HepG2 (cell line): ENCODE results near the gene CHN2. TPM values are rescaled to one million over a fixed set of nuclear protein-coding genes. Genes with fewer than 3 reads are reported as not detected.
A peak's percentile ranks its signal among the peaks of the same experiment; 100 is the strongest.

Source experiments
- ATAC-seq: fragments of 200-7000 bp; cut with Tn5 transposase; 3 replicates; pipeline ENCODE4 v1.9.1; 2020; ENCODE audit warnings: mild to moderate bottlenecking, moderate library complexity
- BruUV-seq: library from RNA; stranded (reverse); fragments of 400-500 nt; replicated peaks from 2 replicates; lab custom pipeline; 2021; lab: Mats Ljungman, UMichigan
- CTCF ChIA-PET: fragments of 300-600 bp; formaldehyde crosslinking; extraction: SDS; loops from one replicate; lab custom pipeline; 2021; ENCODE audit warnings: low total read pairs, inconsistent platforms, low intra/inter-chr PET ratio; lab: Yijun Ruan, JAX
- POLR2A ChIA-PET: fragments of 350-600 bp; sonication (Branson Sonifier 250); formaldehyde crosslinking; loops from one replicate; lab custom pipeline; 2020; ENCODE audit warnings: antibody characterized with exemption, inconsistent platforms; lab: Yijun Ruan, JAX
- DNase-seq: peaks from one replicate; pipeline ENCODE4 v3.0.0-alpha.2; 2015; ENCODE audit warnings: low spot score
- FAIRE-seq: peaks from 3 replicates; lab custom pipeline; 2011; peaks lifted over from hg19 to GRCh38; lab: Jason Lieb, UNC
- H2AFZ ChIP-seq: one replicate; pipeline ENCODE4 v1.6.1; 2011; ENCODE audit warnings: low read length, inconsistent platforms
- H3K27ac ChIP-seq: fragments of 300-600 bp; 3 replicates; pipeline ENCODE4 v1.8.0; 2011; ENCODE audit warnings: mixed run types, mild to moderate bottlenecking, mixed read lengths, low read length, inconsistent platforms; ENCODE audit not compliant: insufficient read depth; ENCODE audit errors: extremely low read length
- H3K27me3 ChIP-seq, 2 experiments: fragments of 200-600 bp in 1 of 2; 2 replicates in 1 of 2; 3 replicates in 1 of 2; pipeline versions ENCODE4 v1.6.0 to v1.8.0; 2011; ENCODE audit warnings: low read length in 2 of 2, mild to moderate bottlenecking in 2 of 2, moderate library complexity in 2 of 2, inconsistent platforms in 1 of 2; ENCODE audit not compliant: insufficient read depth in 2 of 2, control insufficient read depth in 1 of 2
- H3K36me3 ChIP-seq, 2 experiments: fragments of 200-600 bp in 1 of 2; replicated peaks in 1 of 2; 2 replicates in 1 of 2; 3 replicates in 1 of 2; pipeline versions ENCODE4 v1.5.1 to v1.8.0; 2011; ENCODE audit warnings: low read length in 2 of 2, inconsistent platforms in 1 of 2; ENCODE audit not compliant: insufficient read depth in 2 of 2, control insufficient read depth in 1 of 2
- H3K4me1 ChIP-seq: 2 replicates; pipeline ENCODE4 v1.5.1; 2012; ENCODE audit warnings: low read length, inconsistent platforms; ENCODE audit not compliant: insufficient read depth
- H3K4me2 ChIP-seq: 2 replicates; pipeline ENCODE4 v1.6.0; 2011; ENCODE audit warnings: low read depth, low read length, inconsistent platforms
- H3K4me3 ChIP-seq, 3 experiments: fragments of 200-600 bp in 1 of 3; sonication (generic), shearing (Covaris generic) in 1 of 3; replicated peaks in 1 of 3; 2 replicates each; pipeline ENCODE4 v1.5.1; 2011 to 2016; ENCODE audit warnings: low read length in 3 of 3, inconsistent platforms in 2 of 3, low read depth in 2 of 3, mild to moderate bottlenecking in 2 of 3, control low read depth in 1 of 3, mixed read lengths in 1 of 3; ENCODE audit not compliant: insufficient read depth in 1 of 3
- H3K79me2 ChIP-seq: one replicate; pipeline ENCODE4 v1.6.1; 2011; ENCODE audit warnings: low read length, inconsistent platforms; ENCODE audit not compliant: insufficient read depth
- H3K9ac ChIP-seq: 2 replicates; pipeline ENCODE4 v1.6.0; 2011; ENCODE audit warnings: mild to moderate bottlenecking, low read depth, low read length, inconsistent platforms; ENCODE audit not compliant: insufficient read depth
- H3K9me3 ChIP-seq: 2 replicates; pipeline ENCODE4 v1.5.1; 2012; ENCODE audit warnings: mild to moderate bottlenecking, low read length
- H4K20me1 ChIP-seq: 2 replicates; pipeline ENCODE4 v1.6.0; 2011; ENCODE audit warnings: inconsistent platforms, mild to moderate bottlenecking, low read length, moderate library complexity; ENCODE audit not compliant: insufficient read depth
- EP300 ChIP-seq, 3 experiments: sonication (generic) in 1 of 3; formaldehyde crosslinking in 1 of 3; IDR thresholded peaks; 2 replicates each; pipeline versions ENCODE4 v1.5.1 to v1.6.1; 2011 to 2020; ENCODE audit warnings: low read depth in 2 of 3, low read length in 2 of 3, borderline replicate concordance in 1 of 3, improper control_type of control experiment in 1 of 3, mild to moderate bottlenecking in 1 of 3, missing genetic modification reagents in 1 of 3, moderate library complexity in 1 of 3
- GFI1 ChIP-seq: sonication (generic); formaldehyde crosslinking; IDR thresholded peaks from 2 replicates; pipeline ENCODE4 v1.5.0; 2020; ENCODE audit warnings: missing genetic modification reagents, mild to moderate bottlenecking, borderline replicate concordance
- MIER3 ChIP-seq: IDR thresholded peaks from 2 replicates; pipeline ENCODE4 v1.6.1; 2016; ENCODE audit warnings: missing compliant biosample characterization, borderline replicate concordance
- NR2F6 ChIP-seq, 2 experiments: IDR thresholded peaks; 2 replicates each; pipeline ENCODE4 v1.6.1; 2016; ENCODE audit warnings: antibody characterized with exemption in 1 of 2, mild to moderate bottlenecking in 1 of 2
- PLRG1 ChIP-seq: fragments of 450-650 bp; conservative IDR thresholded peaks from 2 replicates; pipeline ENCODE4 v1.6.1; 2016
- SETDB1 ChIP-seq: sonication (generic); formaldehyde crosslinking; IDR thresholded peaks from 2 replicates; pipeline ENCODE4 v1.5.1; 2020; ENCODE audit warnings: missing genetic modification reagents, mild to moderate bottlenecking, borderline replicate concordance
- SKI ChIP-seq: fragments of 450-650 bp; IDR thresholded peaks from one replicate; pipeline ENCODE4 v1.6.1; 2018; ENCODE audit warnings: mild to moderate bottlenecking; ENCODE audit not compliant: partially characterized antibody
- SKIL ChIP-seq: sonication (generic); formaldehyde crosslinking; IDR thresholded peaks from 2 replicates; pipeline ENCODE4 v1.8.0; 2022; ENCODE audit warnings: missing genetic modification reagents, mild to moderate bottlenecking, moderate library complexity, borderline replicate concordance
- SMAD1 ChIP-seq: sonication (generic); formaldehyde crosslinking; IDR thresholded peaks from 2 replicates; pipeline ENCODE4 v1.4.0; 2020; ENCODE audit warnings: missing genetic modification reagents, low read depth, mild to moderate bottlenecking, borderline replicate concordance
- ZBTB38 ChIP-seq: sonication (generic); formaldehyde crosslinking; IDR thresholded peaks from 2 replicates; pipeline ENCODE4 v1.5.1; 2020; ENCODE audit warnings: mild to moderate bottlenecking, missing genetic modification reagents
- ZBTB8A ChIP-seq: sonication (generic); formaldehyde crosslinking; IDR thresholded peaks from 2 replicates; pipeline ENCODE4 v1.4.0; 2020; ENCODE audit warnings: mild to moderate bottlenecking, low read depth, missing genetic modification reagents, borderline replicate concordance
- ZFP91 ChIP-seq: sonication (generic); formaldehyde crosslinking; IDR thresholded peaks from 2 replicates; pipeline ENCODE4 v1.9.0; 2022; ENCODE audit warnings: missing genetic modification reagents, mild to moderate bottlenecking, borderline replicate concordance
- ZMYM4 ChIP-seq: sonication (generic); formaldehyde crosslinking; IDR thresholded peaks from 2 replicates; pipeline ENCODE4 v1.8.1; 2023; ENCODE audit warnings: mild to moderate bottlenecking, missing genetic modification reagents
- ZNF260 ChIP-seq: sonication (generic); formaldehyde crosslinking; IDR thresholded peaks from 2 replicates; pipeline ENCODE4 v1.4.0; 2020; ENCODE audit warnings: missing genetic modification reagents, low read depth, mild to moderate bottlenecking, borderline replicate concordance
- ZNF552 ChIP-seq: sonication (generic); formaldehyde crosslinking; IDR thresholded peaks from 2 replicates; pipeline ENCODE4 v1.9.0; 2022; ENCODE audit warnings: missing genetic modification reagents, mild to moderate bottlenecking, borderline replicate concordance
- ZSCAN9 ChIP-seq: IDR thresholded peaks from 2 replicates; pipeline ENCODE4 v1.6.1; 2016; ENCODE audit warnings: borderline replicate concordance
- WGBS: methylation state at CpG from one replicate; pipeline ENCODE4 v1.1.6; 2017; ENCODE audit warnings: low lambda C conversion rate; 5-methylcytosine and 5-hydroxymethylcytosine counted together
- in situ Hi-C: cut with HindIII; loops from 2 replicates; pipeline ENCODE4 v1.10.0; 2017; ENCODE audit warnings: low pct_unique_long_range_greater_than_20kb; ENCODE audit not compliant: extremely low pct_ligation_motif_present
- intact Hi-C: fragments of 100-400 bp; cut with micrococcal nuclease; formaldehyde crosslinking; loops from one replicate; pipeline ENCODE4 v1.10.0; 2022; ENCODE audit not compliant: unreplicated experiment
- polyA plus RNA-seq, 8 experiments: library from polyadenylated mRNA; depleted of rRNA in 3 of 8; stranded (reverse) in 7 of 8; unstranded in 1 of 8; fragments of >200 nt; fragmentation: Illumina TruSeq in 4 of 8; extraction: Trizol in 4 of 8; gene quantifications; 2 replicates each; pipeline versions ENCODE4 v1.2.1 to v1.2.3, GENCODE V29; 2011 to 2016; ENCODE audit warnings: low read depth in 4 of 8, missing spikeins in 1 of 8, mixed read lengths in 1 of 8; ENCODE audit not compliant: insufficient read depth in 1 of 8
- total RNA-seq, 5 experiments: library from RNA; depleted of rRNA; stranded (reverse); fragments of >200 nt; fragmentation: Illumina TruSeq; extraction: Trizol; gene quantifications; 2 replicates each; pipeline ENCODE4 v1.2.3, GENCODE V29; 2016; ENCODE audit warnings: low read depth in 1 of 5

The CHN2 gene
- total and polyA plus RNA-seq, 2 of the 13 experiments (the other 11 are each of a cell fraction or from before 2014, with no cell fraction given): 23.5 to 30.5 TPM

GRCh38 chr7:29483219-29484104, 288.9 kb downstream of the CHN2 start:
- Histone ChIP-seq H3K27me3 (no peaks in the 10 kb centered on the region), H3K79me2 (no peaks in the 10 kb centered on the region), H4K20me1 (no peaks in the 10 kb centered on the region), H3K9ac (peak overlapping the region; percentile 62), H3K4me3 (peak overlapping the region in 1 of 3 experiments; percentile 32; a peak in 2 of 6 replicates), H3K4me2 (peak overlapping the region; percentile 71), H3K27ac (peak overlapping the region; percentile 84), H3K9me3 (no peaks in the 10 kb centered on the region), H2AFZ (no peak overlapping the region), H3K4me1 (peaks cover 98% of the 10 kb centered on the region), H3K36me3 (no peaks in the 10 kb centered on the region; a peak in 2 of 5 replicates)
- ATAC-seq (peak; percentile 88), FAIRE-seq (peak; percentile 99), DNase-seq (peak; percentile 98)
- ChIA-PET POLR2A (interaction anchor here (0.7 to 2.2 kb wide), 12 partner anchors 9 to 293 kb away, joined by 3 to 24 read pairs (median 4); partner anchors contain the start of gene PRR15), CTCF (no interaction called here)
- BruUV-seq: TSS peak; percentile 63
- WGBS: 10% methylated on average over 10 of the region's 11 CpGs
- in situ Hi-C loops: no loop called here
- intact Hi-C loops: loop anchor here (5.0 kb wide), 1 partner anchor 204 kb away; no protein-coding TSS in a partner anchor
- TF ChIP-seq ZMYM4 (CRISPR knock-in tag) (peak; percentile 42; the same call in 1 of the 2 replicates), ZSCAN9 (peak; percentile 35; the same call in 1 of the 2 replicates), EP300 (IDR thresholded peaks at IDR 0.05; ENCODE audit: low read depth in 2 of 2, low read length in 2 of 2) (peak; percentile 90 to 94), EP300 (CRISPR knock-in tag; IDR thresholded peaks at IDR 0.05; ENCODE audit: borderline replicate concordance) (peak; percentile 92), SKI (peak; percentile 68), MIER3 (CRISPR knock-in tag) (peak; percentile 63; the same call in 1 of the 2 replicates), ZFP91 (CRISPR knock-in tag) (no peak), GFI1 (CRISPR knock-in tag) (peak; percentile 81; the same call in 1 of the 2 replicates), SKIL (CRISPR knock-in tag) (peak; percentile 38; the same call in 1 of the 2 replicates), ZBTB38 (CRISPR knock-in tag) (no peak), SMAD1 (CRISPR knock-in tag) (no peak), PLRG1 (no peak), SETDB1 (CRISPR knock-in tag) (no peak), ZNF552 (CRISPR knock-in tag) (no peak), ZNF260 (CRISPR knock-in tag) (no peak), ZBTB8A (CRISPR knock-in tag) (no peak), NR2F6 (IDR thresholded peaks at IDR 0.05) (peak; percentile 29; the same call in 1 of the 2 replicates), NR2F6 (CRISPR knock-in tag; IDR thresholded peaks at IDR 0.05) (peak; percentile 65)
